Prostate gland (tissue), 2 donors: Measurements from ENCODE around the gene CNTNAP2.

Experiments used
- CTCF ChIP-seq, 4 experiments: fragments of 200-600 bp in 2 of 4; fragments of 450-650 bp in 2 of 4; sonication (generic) in 2 of 4; IDR thresholded peaks; 1 replicate in 3 of 4; 2 replicates in 1 of 4; pipeline ENCODE4 v1.5.1; 2016 to 2019; ENCODE audit warnings: antibody characterized with exemption in 4 of 4, mild to moderate bottlenecking in 2 of 4, moderate library complexity in 2 of 4
- POLR2A ChIP-seq: fragments of 450-650 bp; IDR thresholded peaks from one replicate; pipeline ENCODE4 v1.6.1; 2016; ENCODE audit warnings: antibody characterized with exemption, mild to moderate bottlenecking

- TF ChIP-seq CTCF (IDR thresholded peaks at IDR 0.05) (no peak), POLR2A (no peak)
These were observed 518.8 kb downstream of the CNTNAP2 start for GRCh38 chr7:146635205-146636032.
